HepG2 (cell line): ENCODE measurements around the gene AP1S3. TPM values are rescaled to one million over a fixed set of nuclear protein-coding genes. Genes with fewer than 3 reads are reported as not detected.

Source experiments
- CTCF ChIP-seq: sonication (generic); formaldehyde crosslinking; IDR thresholded peaks from 2 replicates; pipeline ENCODE4 v1.5.0; 2020; ENCODE audit warnings: mild to moderate bottlenecking, missing genetic modification reagents, moderate library complexity
- HNF1A ChIP-seq, 2 experiments: sonication (generic) in 1 of 2; formaldehyde crosslinking in 1 of 2; IDR thresholded peaks; 2 replicates each; pipeline versions ENCODE4 v1.4.0 to v1.6.1; 2016 to 2020; ENCODE audit warnings: borderline replicate concordance in 1 of 2, low read depth in 1 of 2, mild to moderate bottlenecking in 1 of 2, missing genetic modification reagents in 1 of 2
- STAG1 ChIP-seq: sonication (generic); formaldehyde crosslinking; IDR thresholded peaks from 2 replicates; pipeline ENCODE4 v1.4.0; 2020; ENCODE audit warnings: missing genetic modification reagents
- USF2 ChIP-seq, 2 experiments: sonication (generic) in 1 of 2; formaldehyde crosslinking in 1 of 2; IDR thresholded peaks; 2 replicates each; pipeline versions ENCODE4 v1.5.1 to v1.6.1; 2011 to 2020; ENCODE audit warnings: borderline replicate concordance in 1 of 2, low read depth in 1 of 2, low read length in 1 of 2, mild to moderate bottlenecking in 1 of 2, missing genetic modification reagents in 1 of 2, moderate library complexity in 1 of 2
- ZNF33A ChIP-seq: sonication (generic); formaldehyde crosslinking; IDR thresholded peaks from 2 replicates; pipeline ENCODE4 v1.5.1; 2020; ENCODE audit warnings: missing genetic modification reagents, mild to moderate bottlenecking, moderate library complexity, borderline replicate concordance
- polyA plus RNA-seq, 8 experiments: library from polyadenylated mRNA; depleted of rRNA in 3 of 8; stranded (reverse) in 7 of 8; unstranded in 1 of 8; fragments of >200 nt; fragmentation: Illumina TruSeq in 4 of 8; extraction: Trizol in 4 of 8; gene quantifications; 2 replicates each; pipeline versions ENCODE4 v1.2.1 to v1.2.3, GENCODE V29; 2011 to 2016; ENCODE audit warnings: low read depth in 4 of 8, missing spikeins in 1 of 8, mixed read lengths in 1 of 8; ENCODE audit not compliant: insufficient read depth in 1 of 8
- total RNA-seq, 5 experiments: library from RNA; depleted of rRNA; stranded (reverse); fragments of >200 nt; fragmentation: Illumina TruSeq; extraction: Trizol; gene quantifications; 2 replicates each; pipeline ENCODE4 v1.2.3, GENCODE V29; 2016; ENCODE audit warnings: low read depth in 1 of 5
- TF ChIP-seq, protein P1 (sequence below): sonication (generic); formaldehyde crosslinking; IDR thresholded peaks from 2 replicates; pipeline ENCODE4 v1.8.0; 2022; ENCODE audit warnings: mild to moderate bottlenecking, missing genetic modification reagents; ENCODE audit not compliant: insufficient replicate concordance

Gene AP1S3
- total and polyA plus RNA-seq, 2 of the 13 experiments (the other 11 are each of a cell fraction or from before 2014, with no cell fraction given), result 3.0 to 16.3 TPM

DNA sequence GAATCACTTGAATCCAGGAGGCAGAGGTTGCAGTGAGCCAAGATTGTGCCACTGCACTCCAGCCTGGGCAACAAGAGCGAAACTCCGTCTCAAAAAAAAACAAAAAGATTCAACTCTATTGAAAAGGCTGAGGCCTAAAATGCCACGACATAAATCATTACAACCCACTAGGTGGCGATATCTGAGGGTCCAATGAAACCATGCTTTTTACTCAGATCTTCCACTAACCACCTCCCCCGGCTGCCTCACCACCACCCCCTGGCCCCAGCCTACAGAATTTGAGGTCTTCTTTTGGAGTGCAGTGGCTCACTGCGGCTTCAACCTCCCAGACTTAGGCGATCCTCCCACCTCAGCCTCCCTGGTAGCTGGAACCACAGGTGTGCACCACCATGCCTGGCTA is 57.5 kb downstream of the AP1S3 start (continued):
- peak; percentile 68 for TF ChIP-seq CTCF (CRISPR knock-in tag)
- TF ChIP-seq USF2 (IDR thresholded peaks at IDR 0.05; ENCODE audit: low read depth, low read length), result no peak
- no peak for TF ChIP-seq USF2 (CRISPR knock-in tag; IDR thresholded peaks at IDR 0.05; ENCODE audit: borderline replicate concordance)
- no peak for TF ChIP-seq ZNF33A (CRISPR knock-in tag)
- TF ChIP-seq, protein P1, sequence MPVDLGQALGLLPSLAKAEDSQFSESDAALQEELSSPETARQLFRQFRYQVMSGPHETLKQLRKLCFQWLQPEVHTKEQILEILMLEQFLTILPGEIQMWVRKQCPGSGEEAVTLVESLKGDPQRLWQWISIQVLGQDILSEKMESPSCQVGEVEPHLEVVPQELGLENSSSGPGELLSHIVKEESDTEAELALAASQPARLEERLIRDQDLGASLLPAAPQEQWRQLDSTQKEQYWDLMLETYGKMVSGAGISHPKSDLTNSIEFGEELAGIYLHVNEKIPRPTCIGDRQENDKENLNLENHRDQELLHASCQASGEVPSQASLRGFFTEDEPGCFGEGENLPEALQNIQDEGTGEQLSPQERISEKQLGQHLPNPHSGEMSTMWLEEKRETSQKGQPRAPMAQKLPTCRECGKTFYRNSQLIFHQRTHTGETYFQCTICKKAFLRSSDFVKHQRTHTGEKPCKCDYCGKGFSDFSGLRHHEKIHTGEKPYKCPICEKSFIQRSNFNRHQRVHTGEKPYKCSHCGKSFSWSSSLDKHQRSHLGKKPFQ (CRISPR knock-in tag), result no peak
- no peak for TF ChIP-seq HNF1A (IDR thresholded peaks at IDR 0.05; ENCODE audit: low read depth)
- TF ChIP-seq HNF1A (CRISPR knock-in tag; IDR thresholded peaks at IDR 0.05; ENCODE audit: borderline replicate concordance), result no peak
- TF ChIP-seq STAG1 (CRISPR knock-in tag), result peak; percentile 60
